ENCODE measurements around the gene METTL5.
"Not testable (repeated sequence)": the region's sequence is repeated elsewhere in the genome, so short reads cannot be mapped to it uniquely, and the experiment has no call there.

METTL5 gene

GRCh38 chr2:169828141-169828811 is 3.6 kb upstream of the METTL5 start:
- peak; percentile 8 for DNase-seq

- DNase-seq: peak; percentile 79
These were observed 2.8 kb upstream of the METTL5 start, which contains the start of gene UBR3 for GRCh38 chr2:169827272-169828140. UBR3 (plus strand) TSS chr2:169827454; CDS start chr2:169827508, 54 bp downstream.

GRCh38 chr2:169823996-169824372 is 721 bp downstream of the METTL5 start:
- DNase-seq: no peak

DNA sequence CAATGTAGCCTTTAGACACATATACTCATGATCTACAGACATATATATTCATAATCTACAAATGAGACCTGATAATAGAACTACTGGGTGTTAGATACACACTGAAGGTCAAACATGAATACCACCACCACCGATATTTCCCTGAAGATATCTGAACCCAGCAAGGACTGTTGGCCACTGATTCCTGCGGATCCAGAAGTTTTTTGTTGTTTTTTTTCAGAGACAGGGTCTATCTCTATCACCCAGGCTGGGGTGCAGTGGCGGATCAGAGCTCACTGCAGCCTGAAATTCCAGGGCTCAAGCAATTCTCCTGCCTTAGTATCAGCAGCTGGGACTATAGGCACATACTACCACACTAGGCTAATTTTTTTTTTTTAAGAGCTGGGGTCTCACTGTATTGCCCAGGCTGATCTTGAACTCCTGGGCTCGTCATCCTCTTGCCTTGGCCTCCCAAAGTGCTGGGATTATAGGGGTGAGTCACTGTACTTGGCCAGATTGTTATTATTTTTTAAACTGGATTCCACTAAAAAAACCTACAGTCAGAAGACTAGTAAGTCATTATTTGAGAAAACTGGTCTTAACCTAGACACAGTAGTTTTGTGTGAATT is 1.8 kb downstream of the METTL5 start:
- DNase-seq: no peak

DNA sequence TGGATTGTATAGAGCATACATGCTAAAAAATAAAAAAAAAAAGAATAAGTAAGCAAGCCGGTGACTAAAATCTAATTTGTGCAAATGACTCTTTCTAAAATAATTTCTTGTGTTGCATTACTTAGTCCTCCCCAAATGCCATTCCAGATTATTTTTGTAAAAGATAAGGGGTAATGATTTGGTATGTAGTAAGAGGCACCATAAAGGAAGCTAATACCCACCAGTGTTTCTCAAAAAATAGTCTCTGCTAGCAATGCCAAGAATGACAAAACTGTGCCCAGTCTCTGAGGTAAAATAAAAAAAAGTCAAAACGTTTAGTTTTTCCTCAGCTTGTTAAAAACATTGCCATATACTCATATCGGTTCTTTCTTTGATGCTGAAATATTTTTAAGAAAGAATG is 2.7 kb downstream of the METTL5 start:
- no peak for DNase-seq

- DNase-seq: not testable (repeated sequence)
These were observed 4.6 kb downstream of the METTL5 start for GRCh38 chr2:169820101-169820500.

- no peak for DNase-seq
These were observed 5.6 kb downstream of the METTL5 start for GRCh38 chr2:169819106-169819505.

DNA sequence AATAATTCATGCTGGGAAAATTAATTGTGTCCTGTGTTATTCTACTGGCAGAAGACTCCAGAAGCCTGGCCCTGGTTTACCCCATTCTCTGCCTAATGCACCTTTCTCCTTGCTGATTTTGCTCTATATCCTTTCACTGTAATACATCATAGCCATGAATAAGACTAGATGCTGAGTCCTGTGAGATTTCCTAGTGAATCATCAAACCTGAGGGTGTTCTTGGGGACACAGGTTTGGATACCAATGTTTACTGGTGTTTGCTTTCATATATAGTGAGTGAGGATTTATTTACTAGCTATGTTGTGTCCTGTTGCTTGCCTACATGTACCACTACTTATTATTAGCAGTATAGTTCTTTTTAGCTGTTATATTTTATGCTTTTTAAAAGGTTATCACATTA is 6.5 kb downstream of the METTL5 start:
- DNase-seq: no peak

- DNase-seq: not testable (repeated sequence)
These were observed 7.3 kb downstream of the METTL5 start for GRCh38 chr2:169817369-169817768.

DNA sequence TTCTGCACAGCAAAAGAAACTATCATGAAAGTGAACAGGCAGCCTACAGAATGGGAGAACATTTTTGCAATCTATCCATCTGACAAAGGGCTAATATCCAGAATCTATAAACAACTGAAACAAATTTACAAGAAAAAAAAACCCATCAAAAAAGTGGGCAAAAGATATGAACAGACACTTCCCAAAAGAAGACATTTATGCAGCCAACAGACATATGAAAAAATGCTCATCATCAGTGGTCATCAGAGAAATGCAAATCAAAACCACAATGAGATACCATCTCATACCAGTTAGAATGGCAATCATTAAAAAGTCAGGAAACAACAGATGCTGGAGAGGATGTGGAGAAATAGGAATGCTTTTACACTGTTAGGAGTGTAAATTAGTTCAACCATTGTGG is 7.7 kb downstream of the METTL5 start:
- not testable (repeated sequence) for DNase-seq

DNA sequence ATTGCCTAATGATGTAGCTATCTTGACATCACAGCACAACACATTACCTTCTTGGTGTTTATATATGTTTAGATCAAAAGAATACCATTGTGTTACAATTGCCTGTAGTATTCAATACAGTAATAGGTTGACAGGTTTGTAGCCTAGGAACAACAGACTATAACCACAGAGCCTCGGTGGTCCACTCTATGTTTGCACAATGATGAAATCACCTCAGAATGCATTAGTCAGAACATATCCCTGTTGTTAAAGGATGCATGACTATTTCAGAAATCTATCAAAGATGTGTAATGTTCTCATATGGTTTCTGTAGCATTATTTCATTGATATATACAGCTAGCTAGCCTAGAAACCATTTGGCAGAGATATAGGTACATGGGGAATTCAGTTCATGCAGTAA is 8.9 kb downstream of the METTL5 start:
- no peak for DNase-seq

- no peak for DNase-seq
These were observed 16.5 kb downstream of the METTL5 start for GRCh38 chr2:169808221-169808620.

- no peak for DNase-seq
These were observed 18.1 kb downstream of the METTL5 start for GRCh38 chr2:169806586-169806985.

DNA sequence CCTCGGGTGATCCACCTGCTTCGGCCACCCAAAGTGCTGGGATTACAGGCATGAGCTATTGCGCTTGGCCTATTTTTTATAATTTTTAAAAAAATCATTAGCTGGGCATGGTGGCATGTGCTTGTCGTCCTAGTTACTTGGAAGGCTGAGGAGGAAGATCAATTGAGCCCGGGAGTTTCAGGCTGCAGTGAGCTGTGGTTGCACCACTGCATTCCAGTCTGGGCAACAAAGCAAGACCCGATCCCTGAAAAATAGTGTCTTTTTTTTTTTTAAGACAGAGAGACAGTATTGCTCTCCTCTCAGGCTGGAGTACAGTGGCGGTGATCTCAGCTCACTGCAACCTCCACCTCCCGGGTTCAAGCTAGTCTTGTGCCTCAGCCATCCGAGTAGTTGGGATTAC is 21.2 kb downstream of the METTL5 start:
- DNase-seq: no peak

DNA sequence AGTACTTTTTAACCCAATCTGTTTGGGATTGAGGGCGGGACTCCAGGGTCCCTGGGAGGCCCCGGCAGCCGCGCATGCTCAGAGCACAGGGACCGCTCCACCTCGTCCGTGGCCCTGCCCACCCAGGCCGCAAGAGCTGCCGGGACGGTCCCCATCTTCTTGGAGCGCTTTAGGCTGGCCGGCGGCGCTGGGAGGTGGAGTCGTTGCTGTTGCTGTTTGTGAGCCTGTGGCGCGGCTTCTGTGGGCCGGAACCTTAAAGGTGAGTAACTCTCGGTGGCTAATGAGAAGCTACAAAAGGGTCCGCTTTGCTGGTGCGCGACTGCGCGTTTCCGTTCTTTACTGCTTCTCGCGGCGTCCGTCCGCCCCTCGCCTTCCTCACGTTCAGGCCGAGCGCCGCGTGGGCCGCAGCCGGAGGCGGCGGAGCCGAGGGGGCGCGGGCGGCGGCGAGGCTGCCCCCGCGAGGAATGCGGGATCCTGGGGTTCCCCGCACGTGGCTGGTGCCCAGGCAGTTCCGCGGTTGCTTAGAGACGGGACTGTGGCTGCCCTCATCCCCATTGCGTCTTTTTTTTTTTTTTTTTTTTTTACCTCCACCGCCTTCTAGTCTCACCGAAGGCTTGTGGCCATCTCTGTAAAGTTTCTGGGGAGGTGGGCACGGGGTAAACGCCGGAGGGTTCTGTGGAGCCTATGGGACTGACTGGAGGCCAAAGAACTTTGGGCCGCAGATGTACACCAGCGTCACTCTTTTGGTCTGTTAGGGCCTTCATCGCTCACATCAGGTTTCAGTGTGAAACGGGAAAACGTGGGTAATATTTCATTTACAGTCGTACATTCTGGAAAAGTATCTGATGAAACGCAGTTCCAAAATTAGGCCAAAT is 25.8 kb downstream of the METTL5 start, which contains the start of gene SSB:
TSS of gene SSB (plus strand) at position 154 of the 875 bp plus-strand sequence. CDS start 2,090 bp downstream, outside the sequence.
- peak; percentile 88 for DNase-seq

DNA sequence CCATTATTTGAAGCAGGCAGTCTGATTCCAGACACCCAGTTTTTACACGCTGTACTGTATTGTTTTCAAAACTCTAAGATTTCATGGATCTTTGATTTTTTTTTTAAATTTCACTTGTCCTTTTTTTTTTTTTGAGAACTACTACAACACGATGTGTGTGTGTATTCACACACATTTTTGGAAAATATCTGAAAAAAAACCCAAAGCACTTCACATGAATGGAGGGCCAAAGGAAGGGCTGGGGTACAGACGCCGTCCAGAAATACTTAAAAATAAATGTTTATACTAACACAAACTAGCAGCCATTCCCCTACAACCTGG is 26.3 kb downstream of the METTL5 start:
- DNase-seq: no peak

DNA sequence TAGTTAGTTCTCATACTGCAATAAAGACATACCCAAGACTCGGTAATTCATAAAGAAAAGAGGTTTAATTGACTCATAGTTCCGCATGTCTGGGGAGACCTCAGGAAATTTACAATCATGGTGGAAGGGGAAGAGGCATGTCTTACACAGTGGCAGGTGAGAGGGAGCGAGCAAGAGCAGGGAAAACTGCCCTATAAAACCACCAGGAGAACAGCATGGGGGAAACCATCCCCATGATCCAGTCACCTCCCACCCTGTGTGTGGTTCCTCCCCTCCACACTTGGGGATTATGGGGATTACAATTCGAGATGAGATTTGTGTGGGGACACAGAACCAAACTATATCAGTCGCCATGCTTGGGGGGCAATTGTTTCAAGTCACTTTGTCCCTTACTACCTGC is 27.1 kb downstream of the METTL5 start:
- no peak for DNase-seq

DNA sequence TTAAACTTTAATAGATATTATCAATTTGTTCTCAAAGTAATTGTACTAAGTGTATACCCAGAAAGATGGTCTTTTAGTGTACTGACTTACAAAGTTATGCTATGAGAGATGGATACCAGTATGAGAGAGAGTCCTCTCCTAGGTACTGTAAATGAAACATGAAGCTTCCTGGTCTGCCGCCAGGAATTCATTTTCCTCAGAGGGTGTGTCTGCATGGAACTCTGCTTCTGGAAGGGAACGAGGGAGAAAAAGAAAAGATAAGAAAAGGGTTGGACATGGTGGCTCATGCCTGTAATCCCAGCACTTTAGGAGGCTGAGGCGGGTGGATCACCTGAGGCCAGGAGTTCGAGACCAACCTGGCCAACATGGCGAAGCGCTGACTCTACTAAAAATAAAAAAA is 28.3 kb downstream of the METTL5 start:
- DNase-seq: no peak

DNA sequence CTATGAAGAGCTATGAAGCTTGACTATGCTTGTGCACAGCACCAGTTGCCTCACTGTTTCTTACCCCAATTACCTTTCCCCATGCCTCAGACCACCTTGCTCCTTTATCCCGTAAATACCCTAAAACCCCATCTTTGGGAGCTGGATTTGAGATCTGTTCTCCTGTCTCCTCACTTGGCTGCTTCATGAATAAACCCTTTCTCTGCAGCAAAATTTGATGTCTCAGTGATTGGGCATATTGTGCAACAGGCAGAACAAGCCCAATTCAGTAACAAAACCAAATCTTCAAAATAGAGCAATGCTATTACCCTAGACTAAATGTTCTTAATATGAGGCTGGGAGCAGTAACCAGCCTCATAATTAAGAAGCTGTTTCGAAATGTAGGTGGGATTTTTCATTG is 29.5 kb downstream of the METTL5 start:
- no peak for DNase-seq

- DNase-seq: no peak
These were observed 34.1 kb downstream of the METTL5 start for GRCh38 chr2:169790581-169790980.

GRCh38 chr2:169782513-169782912 is 42.2 kb downstream of the METTL5 start:
- DNase-seq: no peak

GRCh38 chr2:169781249-169782013 is 43.3 kb downstream of the METTL5 start:
- no peak for DNase-seq

Data from NCI-H446 treated with DMSO at 0.1 percent for 48 hours (cell line).